ENCODE results near the gene KMT2A. TPM values are rescaled to one million over a fixed set of nuclear protein-coding genes. Genes with fewer than 3 reads are reported as not detected.
"Not testable (repeated sequence)": the region's sequence is repeated elsewhere in the genome, so short reads cannot be mapped to it uniquely, and the experiment has no call there.

The KMT2A gene
- total and polyA plus RNA-seq, 8 donors, result 45.8 to 61.7 (median 54.3) TPM

DNA sequence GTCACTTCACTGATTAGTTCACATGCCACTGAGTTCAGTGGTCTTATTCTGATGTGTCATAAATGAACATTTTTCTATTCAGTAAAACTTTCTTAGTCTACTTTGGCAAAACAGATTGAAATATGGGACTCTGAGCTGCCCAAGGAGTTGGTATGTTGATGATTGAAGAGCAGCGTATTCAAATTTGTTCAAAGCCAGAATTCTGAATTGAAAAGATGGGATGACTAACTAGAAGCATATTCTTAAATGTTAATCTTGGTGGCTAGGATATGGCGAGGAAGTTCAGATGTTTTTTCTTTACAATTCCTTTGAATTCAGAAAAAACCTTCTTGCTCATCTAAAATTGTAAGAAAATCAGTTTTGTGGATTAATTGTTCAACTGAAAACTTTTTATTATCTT, 34.7 kb downstream of the KMT2A start:
- H3K9me3 ChIP-seq, result no peaks in the 10 kb centered on the region
- H3K4me1 ChIP-seq, result no peaks in the 10 kb centered on the region
- DNase-seq (no peak), ATAC-seq (no peak)
- intact Hi-C loops (cut with DNase I), result no loop called here
- H3K27me3 ChIP-seq, result no peaks in the 10 kb centered on the region
- TF ChIP-seq, protein P1, sequence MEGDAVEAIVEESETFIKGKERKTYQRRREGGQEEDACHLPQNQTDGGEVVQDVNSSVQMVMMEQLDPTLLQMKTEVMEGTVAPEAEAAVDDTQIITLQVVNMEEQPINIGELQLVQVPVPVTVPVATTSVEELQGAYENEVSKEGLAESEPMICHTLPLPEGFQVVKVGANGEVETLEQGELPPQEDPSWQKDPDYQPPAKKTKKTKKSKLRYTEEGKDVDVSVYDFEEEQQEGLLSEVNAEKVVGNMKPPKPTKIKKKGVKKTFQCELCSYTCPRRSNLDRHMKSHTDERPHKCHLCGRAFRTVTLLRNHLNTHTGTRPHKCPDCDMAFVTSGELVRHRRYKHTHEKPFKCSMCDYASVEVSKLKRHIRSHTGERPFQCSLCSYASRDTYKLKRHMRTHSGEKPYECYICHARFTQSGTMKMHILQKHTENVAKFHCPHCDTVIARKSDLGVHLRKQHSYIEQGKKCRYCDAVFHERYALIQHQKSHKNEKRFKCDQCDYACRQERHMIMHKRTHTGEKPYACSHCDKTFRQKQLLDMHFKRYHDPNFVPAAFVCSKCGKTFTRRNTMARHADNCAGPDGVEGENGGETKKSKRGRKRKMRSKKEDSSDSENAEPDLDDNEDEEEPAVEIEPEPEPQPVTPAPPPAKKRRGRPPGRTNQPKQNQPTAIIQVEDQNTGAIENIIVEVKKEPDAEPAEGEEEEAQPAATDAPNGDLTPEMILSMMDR (IDR thresholded peaks at IDR 0.05), result no peak
- H3K27ac ChIP-seq, result no peak overlapping the region
- H3K4me3 ChIP-seq, result no peak overlapping the region
- H3K36me3 ChIP-seq, result peaks cover 0 to 45% of the 10 kb centered on the region in 2 donors

DNA sequence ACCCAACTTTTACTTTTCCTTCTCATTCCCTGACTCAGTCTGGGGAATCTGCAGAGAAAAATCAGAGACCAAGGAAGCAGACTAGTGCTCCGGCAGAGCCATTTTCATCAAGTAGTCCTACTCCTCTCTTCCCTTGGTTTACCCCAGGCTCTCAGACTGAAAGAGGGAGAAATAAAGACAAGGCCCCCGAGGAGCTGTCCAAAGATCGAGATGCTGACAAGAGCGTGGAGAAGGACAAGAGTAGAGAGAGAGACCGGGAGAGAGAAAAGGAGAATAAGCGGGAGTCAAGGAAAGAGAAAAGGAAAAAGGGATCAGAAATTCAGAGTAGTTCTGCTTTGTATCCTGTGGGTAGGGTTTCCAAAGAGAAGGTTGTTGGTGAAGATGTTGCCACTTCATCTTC, 37.2 kb downstream of the KMT2A start:
- DNase-seq (no peak), ATAC-seq (no peak)
- H3K9me3 ChIP-seq, result no peaks in the 10 kb centered on the region
- TF ChIP-seq, protein P1 (IDR thresholded peaks at IDR 0.05), result no peak
- H3K27ac ChIP-seq, result no peak overlapping the region
- H3K36me3 ChIP-seq, result peaks cover 0 to 70% of the 10 kb centered on the region in 2 donors
- no peak overlapping the region for H3K4me3 ChIP-seq
- no peaks in the 10 kb centered on the region for H3K27me3 ChIP-seq
- intact Hi-C loops (cut with DNase I), result no loop called here
- no peaks in the 10 kb centered on the region for H3K4me1 ChIP-seq

DNA sequence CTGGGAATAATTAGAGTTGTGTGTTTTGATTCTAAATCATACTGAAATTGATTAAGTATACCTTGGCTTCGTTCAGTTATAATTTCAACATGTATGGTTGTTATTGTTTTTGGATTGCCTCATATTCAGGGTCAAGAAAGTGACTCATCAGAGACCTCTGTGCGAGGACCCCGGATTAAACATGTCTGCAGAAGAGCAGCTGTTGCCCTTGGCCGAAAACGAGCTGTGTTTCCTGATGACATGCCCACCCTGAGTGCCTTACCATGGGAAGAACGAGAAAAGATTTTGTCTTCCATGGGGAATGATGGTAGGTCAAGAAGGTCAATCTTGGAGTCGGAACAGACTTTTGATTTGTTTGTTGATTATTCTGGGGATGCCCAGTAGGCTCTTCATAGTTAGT, 40.4 kb downstream of the KMT2A start:
- Histone ChIP-seq H3K27me3 (no peaks in the 10 kb centered on the region), H3K9me3 (no peaks in the 10 kb centered on the region), H3K4me1 (no peaks in the 10 kb centered on the region), H3K4me3 (no peak overlapping the region), H3K36me3 (peaks cover 0 to 94% of the 10 kb centered on the region in 2 donors), H3K27ac (no peak overlapping the region)
- DNase-seq, result no peak
- intact Hi-C loops (cut with DNase I), result no loop called here
- TF ChIP-seq, protein P1 (IDR thresholded peaks at IDR 0.05), result no peak
- no peak for ATAC-seq

DNA sequence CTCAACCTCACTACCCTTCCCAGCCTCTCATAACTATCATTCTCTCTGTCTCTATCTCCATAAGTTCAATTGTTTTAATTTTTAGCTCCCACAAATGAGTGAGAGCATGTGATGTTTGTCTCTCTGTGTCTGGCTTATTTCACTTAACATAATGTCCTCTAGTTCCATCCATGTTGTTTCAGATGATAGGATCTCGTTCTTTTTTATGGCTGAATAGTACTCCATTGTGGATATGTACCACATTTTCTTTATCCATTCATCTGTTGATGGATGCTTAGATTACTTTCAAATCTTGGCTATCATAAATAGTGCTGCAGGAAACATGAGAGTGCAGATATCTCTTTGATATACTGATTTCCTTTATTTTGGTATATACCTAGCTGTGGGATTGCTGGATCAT, 44.9 kb downstream of the KMT2A start:
- not testable (repeated sequence) for H3K9me3 ChIP-seq, H3K27ac ChIP-seq, ATAC-seq, H3K4me1 ChIP-seq, DNase-seq, H3K4me3 ChIP-seq, H3K27me3 ChIP-seq
- intact Hi-C loops (cut with DNase I), result loop anchor here (10.0 kb wide), 2 partner anchors 76 to 86 kb away; partner anchors contain the start of gene ATP5MG (in 1 of the 2)
- H3K36me3 ChIP-seq, result peaks cover 0 to 100% of the 10 kb centered on the region in 2 donors

DNA sequence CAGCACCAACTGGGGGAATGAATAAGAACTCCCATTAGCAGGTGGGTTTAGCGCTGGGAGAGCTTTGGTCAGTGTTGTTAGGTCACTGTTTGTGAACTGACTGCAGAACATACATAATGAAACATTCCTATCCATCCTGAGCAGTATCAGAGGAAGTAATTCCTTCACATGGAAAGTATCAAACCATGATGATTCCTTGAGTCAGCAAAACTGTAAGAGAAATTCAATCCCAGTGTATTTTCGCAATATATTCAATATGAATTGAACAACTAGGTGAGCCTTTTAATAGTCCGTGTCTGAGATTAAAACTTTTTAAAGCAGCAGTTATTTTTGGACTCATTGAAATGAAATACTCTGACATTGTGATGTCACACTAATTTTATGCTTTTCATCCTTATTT, 48.1 kb downstream of the KMT2A start:
- H3K9me3 ChIP-seq, result no peaks in the 10 kb centered on the region
- ATAC-seq (no peak), DNase-seq (no peak)
- intact Hi-C loops (cut with DNase I), result loop anchor here (10.0 kb wide), 2 partner anchors 80 to 90 kb away; partner anchors contain the start of gene ATP5MG (in 1 of the 2)
- no peaks in the 10 kb centered on the region for H3K4me1 ChIP-seq
- H3K27ac ChIP-seq, result no peak overlapping the region
- no peaks in the 10 kb centered on the region for H3K27me3 ChIP-seq
- H3K36me3 ChIP-seq, result peaks cover 0 to 88% of the 10 kb centered on the region in 2 donors
- TF ChIP-seq, protein P1 (IDR thresholded peaks at IDR 0.05), result no peak
- H3K4me3 ChIP-seq, result no peak overlapping the region

DNA sequence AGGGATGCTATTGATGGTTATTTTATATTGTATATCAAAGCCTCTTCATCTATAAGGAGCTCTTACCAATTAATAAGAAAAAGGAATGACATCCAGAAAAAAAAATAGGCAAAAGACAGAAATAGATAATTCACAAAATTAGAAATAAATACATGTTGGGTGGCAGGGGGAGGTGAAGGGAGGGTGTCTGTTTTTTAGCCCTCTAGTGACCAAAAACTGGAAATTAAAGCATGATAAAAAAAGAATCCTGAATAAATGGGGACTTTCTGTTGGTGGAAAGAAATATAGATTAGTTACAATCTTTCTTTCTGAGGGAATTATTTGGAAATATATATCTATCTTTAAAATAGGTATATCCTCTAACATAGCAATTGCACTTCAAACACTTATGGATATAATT, 49.0 kb downstream of the KMT2A start:
- TF ChIP-seq, protein P1 (IDR thresholded peaks at IDR 0.05), result no peak
- ATAC-seq (no peak), DNase-seq (no peak)
- Histone ChIP-seq H3K27me3 (no peaks in the 10 kb centered on the region), H3K4me3 (no peak overlapping the region), H3K9me3 (no peaks in the 10 kb centered on the region), H3K36me3 (peaks cover 0 to 88% of the 10 kb centered on the region in 2 donors), H3K4me1 (no peaks in the 10 kb centered on the region), H3K27ac (no peak overlapping the region)
- intact Hi-C loops (cut with DNase I), result loop anchor here (10.0 kb wide), 2 partner anchors 80 to 90 kb away; partner anchors contain the start of gene ATP5MG (in 1 of the 2)

Measured in left lung (tissue), 10 donors.